HG02610 (cell line): Measurements from ENCODE around the gene C16orf95.

Experiments used
- ATAC-seq: cut with Tn5 transposase; IDR thresholded peaks from one replicate; pipeline ENCODE4 v1.9.1; 2021; ENCODE audit warnings: mild to moderate bottlenecking, moderate library complexity; ENCODE audit not compliant: unreplicated experiment

The C16orf95 gene

DNA sequence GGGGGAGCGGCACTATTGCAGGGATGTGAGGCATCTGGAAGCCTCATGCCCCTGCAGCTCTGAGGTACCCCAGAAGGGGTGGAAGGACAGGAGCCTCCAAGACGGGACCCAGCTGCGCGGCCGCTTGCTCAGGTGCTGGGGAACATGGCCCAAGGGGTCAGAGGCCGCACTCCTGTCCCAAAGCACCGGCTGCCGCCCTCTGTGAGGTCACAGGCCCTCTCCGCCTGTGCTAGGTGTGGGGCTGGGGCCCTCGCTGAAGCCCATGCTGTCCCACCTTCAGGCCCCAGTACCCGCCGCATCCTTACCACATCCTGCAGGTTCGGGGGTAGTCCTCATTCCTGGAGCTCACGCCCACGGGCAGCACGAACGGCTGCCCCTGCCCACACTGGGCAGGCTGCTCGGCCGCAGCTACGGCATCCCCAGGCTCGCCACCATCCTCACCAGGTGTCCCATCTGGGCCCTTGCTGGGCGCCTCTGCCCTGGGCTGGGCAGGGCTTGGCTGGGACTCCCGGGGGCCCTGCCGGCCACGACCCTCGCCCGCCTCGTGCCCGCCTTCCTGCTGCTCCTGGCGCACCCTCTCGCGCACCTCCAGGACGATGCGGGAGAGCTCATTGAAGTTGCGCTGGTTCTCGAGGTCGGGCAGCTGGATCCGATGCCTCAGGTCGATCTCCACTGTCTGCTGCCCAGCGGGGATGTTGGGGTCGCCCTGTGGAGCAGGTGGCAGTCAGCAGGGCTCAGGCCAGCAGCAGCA, 16.6 kb upstream of the C16orf95 start:
- no peak for ATAC-seq

GRCh38 chr16:87333101-87333500, 15.9 kb upstream of the C16orf95 start:
- ATAC-seq, result no peak

GRCh38 chr16:87332150-87332549, 15.0 kb upstream of the C16orf95 start:
- ATAC-seq, result no peak

GRCh38 chr16:87331241-87331801, 14.1 kb upstream of the C16orf95 start:
- no peak for ATAC-seq

DNA sequence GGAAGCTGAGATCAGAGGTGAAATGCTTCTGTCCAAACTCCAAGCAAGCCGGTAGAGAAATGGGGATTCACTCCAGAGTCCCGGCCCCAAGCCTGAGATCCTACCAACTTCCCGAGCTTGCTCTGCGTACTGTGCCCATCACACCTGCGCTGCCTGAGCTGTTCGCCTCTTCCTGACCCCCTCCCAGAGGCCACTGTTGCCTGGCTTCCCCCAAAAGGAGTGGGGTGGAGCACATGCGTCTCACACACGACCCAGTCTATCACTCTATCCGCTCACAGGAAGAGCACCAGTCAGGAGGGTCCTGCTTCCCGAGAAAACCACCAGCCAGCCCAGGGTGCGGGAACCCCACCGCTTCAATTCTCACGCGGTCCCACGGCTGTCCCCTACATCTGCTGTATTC, 13.5 kb upstream of the C16orf95 start:
- ATAC-seq, result no peak

GRCh38 chr16:87330257-87330624, 13.0 kb upstream of the C16orf95 start:
- ATAC-seq, result no peak

DNA sequence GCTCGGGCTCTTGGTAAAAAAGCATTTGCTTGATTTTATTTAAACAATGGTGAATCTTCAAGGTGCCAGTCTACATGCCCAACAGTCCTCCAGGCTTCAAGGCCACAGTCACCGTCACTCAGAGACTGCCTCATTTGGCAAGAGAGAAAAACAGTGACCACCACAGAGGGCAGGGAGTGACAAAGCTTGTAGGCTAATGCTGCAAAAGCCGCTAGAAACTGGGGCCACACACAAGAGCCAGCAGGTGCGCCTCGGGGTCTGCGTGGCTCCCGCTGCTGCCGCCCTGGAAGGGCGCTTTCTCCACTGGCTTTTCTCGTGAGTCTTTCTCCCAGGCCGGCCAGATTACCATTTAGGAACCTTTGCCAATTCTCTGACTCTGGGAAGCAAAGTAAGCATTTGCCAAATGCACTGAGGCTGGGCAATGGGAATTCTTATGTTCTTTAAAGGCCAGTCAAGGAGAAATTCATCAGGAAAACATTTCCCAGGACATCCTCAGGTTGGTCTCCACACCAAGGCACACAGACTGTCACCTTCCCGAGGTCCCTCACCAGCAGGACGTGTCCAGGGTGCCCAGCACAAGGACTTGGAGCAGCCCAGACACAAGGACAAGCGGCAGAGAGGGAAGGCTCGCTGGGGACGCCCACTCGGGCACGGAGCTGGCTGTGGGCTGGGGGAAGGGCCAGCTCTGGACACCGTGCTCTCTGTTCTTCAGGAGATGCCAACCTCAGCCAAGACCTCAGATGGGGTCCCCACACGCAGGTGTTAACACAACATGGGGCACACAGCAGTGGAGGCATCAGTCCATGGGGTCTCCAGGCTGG, 12.5 kb upstream of the C16orf95 start:
- no peak for ATAC-seq

GRCh38 chr16:87328846-87329245, 11.7 kb upstream of the C16orf95 start:
- no peak for ATAC-seq

- no peak for ATAC-seq
Observed at GRCh38 chr16:87327798-87328495, 10.8 kb upstream of the C16orf95 start.

DNA sequence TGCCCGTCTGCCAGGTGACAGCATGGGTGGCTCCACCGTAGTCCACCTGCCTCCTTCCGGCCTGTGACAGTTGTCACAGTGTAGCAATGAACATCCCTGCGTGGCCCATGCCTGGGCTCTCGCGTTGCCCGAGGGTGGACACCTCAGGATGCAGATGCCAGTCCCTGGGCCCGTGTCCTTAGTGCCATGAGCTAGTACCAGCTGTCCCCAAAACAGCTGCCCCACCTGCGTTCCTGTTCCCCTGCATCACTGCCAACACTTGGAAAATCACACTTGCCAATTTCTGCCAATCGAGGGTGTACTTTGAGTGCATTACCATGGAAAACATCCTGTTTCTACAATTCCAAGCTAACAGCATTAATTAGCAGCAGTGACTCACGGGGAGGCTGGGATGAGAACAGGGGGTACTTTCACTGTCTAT, 9.0 kb upstream of the C16orf95 start:
- no peak for ATAC-seq

DNA sequence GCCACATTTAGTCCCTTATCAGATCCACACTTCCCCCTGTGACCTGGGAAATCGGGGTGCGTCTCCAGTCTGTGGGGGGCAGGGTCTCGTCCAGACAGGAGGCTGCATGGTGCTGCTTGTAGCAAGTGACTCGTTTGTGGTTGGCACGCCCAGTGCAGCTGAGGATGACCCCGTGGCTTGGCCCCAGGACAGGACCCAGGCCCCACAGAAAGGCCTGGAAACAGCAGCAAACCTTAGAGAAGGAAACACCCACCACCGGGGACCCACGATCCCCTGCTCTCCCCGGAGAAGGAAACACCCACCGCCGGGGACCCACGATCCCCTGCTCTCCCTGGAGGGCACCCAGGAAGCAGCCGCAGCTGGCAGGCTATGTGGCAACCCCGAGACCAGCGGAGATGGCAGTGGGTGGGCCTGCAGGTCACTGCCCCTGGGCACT, 8.2 kb upstream of the C16orf95 start:
- ATAC-seq, result no peak

- no peak for ATAC-seq
Observed at GRCh38 chr16:87324411-87325275, 7.5 kb upstream of the C16orf95 start.

- no peak for ATAC-seq
Observed at GRCh38 chr16:87323727-87324410, 6.7 kb upstream of the C16orf95 start.

DNA sequence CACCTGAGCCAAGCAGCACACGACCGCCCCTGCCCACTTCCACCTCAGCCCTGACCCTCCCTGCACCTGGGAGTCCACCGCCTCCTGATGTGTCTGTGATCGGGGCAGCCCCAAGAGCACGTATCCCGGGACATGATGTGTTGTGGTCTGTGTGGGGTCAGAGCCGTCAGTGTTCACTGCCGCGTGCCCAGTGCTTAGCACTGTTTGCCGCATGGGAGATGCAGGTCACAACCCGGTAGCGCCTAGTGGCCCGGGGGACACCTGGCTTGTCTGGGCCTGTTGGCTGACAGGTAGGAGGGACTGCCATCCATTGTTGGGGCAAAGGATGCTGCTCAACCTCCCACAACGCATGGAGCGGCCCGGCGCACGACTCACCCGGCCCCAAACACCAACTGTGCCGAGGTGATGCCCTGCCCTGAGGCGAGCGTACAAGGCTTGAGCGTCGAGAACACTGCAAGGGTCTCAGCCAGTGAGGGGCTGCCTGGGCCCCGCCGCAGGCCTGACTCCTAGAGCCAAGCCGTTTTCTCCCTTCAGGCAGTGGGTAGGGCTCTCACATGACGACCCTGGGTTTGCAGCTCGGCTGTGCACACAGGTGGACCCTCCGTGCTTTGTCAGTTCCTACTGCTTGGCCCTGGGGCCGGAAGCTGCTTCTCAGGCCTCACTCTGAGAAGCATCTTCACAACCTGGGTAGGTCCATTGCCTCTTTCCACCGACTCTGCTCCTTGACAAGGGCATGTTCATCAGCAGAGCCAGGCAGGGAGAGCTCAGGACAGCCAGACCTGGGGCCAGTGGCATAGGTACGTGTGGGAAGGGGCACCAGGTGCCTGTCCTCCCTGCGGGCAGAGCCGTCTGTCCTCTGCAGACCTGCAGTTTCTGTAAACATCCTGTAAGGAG, 5.9 kb upstream of the C16orf95 start:
- no peak for ATAC-seq

DNA sequence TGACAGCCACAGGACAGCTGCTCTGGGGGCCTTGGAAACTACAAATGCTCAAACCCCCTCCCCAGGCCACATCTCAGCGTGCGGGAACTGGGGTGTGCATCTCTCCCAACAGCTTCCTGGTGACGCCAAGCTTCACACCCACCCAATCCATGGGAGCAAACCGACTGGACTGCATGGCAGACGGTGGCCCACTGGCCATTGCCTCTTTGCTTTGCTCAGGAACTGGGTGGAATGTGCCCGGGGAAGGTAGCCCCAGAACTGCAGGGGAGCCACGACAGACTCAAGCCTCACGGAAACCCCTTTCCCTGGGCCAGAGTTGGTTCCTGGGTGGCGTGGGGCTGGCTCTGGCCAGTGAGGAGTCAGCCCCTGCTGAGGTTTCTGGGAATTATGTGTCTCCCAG, 5.2 kb upstream of the C16orf95 start:
- ATAC-seq, result no peak

DNA sequence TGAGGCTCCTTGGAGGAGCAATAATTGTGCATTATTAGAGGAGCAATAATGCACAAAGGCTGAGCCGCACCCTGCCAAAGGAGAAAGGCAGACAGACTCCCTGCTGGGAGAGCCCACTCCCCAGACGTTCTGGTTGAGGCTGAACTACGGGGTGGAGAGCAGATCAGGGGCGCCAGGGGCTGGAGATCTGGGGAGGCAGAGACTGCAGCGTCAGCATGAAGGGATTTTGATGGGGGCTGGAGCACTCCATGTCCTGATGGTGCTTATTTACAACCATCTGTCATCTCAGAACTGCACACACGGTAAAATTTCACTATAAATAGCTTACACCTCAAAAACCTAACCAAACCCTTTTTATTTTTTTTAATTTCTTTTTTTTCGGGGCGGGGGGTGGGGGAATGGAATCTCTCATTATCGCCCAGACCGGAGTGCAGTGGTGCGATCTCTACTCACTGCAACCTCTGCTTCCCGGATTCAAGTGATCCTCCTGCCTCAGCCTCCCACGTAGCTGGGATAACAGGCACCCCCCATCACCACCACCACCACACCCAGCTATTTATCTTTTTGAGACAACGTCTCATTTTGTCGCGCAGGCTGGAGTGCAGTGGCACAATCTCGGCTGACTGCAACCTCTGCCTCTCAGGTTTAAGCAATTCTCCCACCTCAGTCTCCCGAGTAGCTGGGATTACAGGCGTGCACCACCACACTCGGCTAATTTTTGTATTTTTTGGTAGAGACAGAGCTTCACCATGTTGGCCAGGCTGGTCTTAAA, 4.3 kb upstream of the C16orf95 start:
- no peak for ATAC-seq

DNA sequence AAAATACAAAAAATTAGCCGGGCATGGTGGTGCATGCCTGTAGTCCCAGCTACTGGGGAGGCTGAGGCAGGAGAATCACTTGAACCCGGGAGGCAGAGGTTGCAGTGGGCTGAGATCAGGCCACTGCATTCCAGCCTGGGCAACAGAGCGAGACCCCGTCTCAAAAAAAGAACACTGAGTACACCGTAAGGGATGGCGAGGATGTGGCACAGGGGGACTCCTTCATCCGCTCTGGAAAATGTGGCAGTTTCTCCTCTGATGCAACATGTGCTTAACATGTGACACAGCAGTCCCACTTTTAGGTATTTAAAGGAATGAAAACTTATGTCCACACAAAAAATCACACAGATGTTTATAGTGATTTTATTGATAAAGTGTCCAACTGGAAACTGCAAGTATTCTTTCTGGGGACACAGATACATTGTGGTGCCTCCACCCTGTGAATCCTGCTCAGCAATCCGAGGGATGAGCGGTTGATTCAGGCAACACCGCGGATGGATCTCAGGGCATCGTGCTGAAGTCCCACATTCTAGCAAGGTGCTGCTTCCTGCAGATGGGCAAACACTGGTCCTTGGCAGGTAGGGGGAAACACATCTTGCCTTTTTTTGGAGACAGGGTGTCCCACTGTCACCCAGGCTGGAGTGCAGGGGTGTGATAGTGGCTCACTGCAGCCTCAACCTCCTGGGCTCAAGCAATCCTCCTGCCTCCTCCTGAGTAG, 3.5 kb upstream of the C16orf95 start:
- ATAC-seq, result no peak
